22Rv1 (cell line): Measurements from ENCODE around the gene RAI2.

ENCODE experiments used
- H3K27ac ChIP-seq: fragments of 450-650 bp; 2 replicates; pipeline ENCODE4 v1.5.1; 2017
- CTCF ChIP-seq: fragments of 450-650 bp; IDR thresholded peaks from 2 replicates; pipeline ENCODE4 v1.5.1; 2017; ENCODE audit warnings: mild to moderate bottlenecking
- ZFX ChIP-seq: fragments of 450-650 bp; IDR thresholded peaks from 2 replicates; pipeline ENCODE4 v1.6.1; 2017; ENCODE audit warnings: antibody characterized with exemption, borderline replicate concordance

RAI2 gene

GRCh38 chrX:17844236-17844635, 16.9 kb downstream of the RAI2 start:
- TF ChIP-seq CTCF (no peak), ZFX (no peak)
- no peak overlapping the region for H3K27ac ChIP-seq

- TF ChIP-seq ZFX, result no peak
- no peak for TF ChIP-seq CTCF
- no peak overlapping the region for H3K27ac ChIP-seq
Observed at GRCh38 chrX:17842769-17843525, 18.2 kb downstream of the RAI2 start.

- H3K27ac ChIP-seq, result no peak overlapping the region
- TF ChIP-seq CTCF, result no peak
- no peak for TF ChIP-seq ZFX
Observed at GRCh38 chrX:17839269-17839668, 21.8 kb downstream of the RAI2 start.

GRCh38 chrX:17836830-17837229, 24.3 kb downstream of the RAI2 start:
- no peak overlapping the region for H3K27ac ChIP-seq
- TF ChIP-seq ZFX, result no peak

- H3K27ac ChIP-seq, result no peak overlapping the region
- TF ChIP-seq ZFX (no peak), CTCF (no peak)
Observed at GRCh38 chrX:17833954-17834353, 27.1 kb downstream of the RAI2 start.

- no peak overlapping the region for H3K27ac ChIP-seq
- TF ChIP-seq CTCF (no peak), ZFX (no peak)
Observed at GRCh38 chrX:17831255-17831654, 29.8 kb downstream of the RAI2 start.

GRCh38 chrX:17830211-17830610, 30.9 kb downstream of the RAI2 start:
- H3K27ac ChIP-seq, result no peak overlapping the region
- TF ChIP-seq ZFX, result no peak

- H3K27ac ChIP-seq, result no peak overlapping the region
- no peak for TF ChIP-seq CTCF
- TF ChIP-seq ZFX, result no peak
Observed at GRCh38 chrX:17829566-17829965, 31.5 kb downstream of the RAI2 start.
